Vagina (tissue), 2 donors: ENCODE data around the gene SLTM.

Experiments used
- CTCF ChIP-seq, 3 experiments: fragments of 450-650 bp in 2 of 3; fragments of 200-600 bp in 1 of 3; sonication (generic) in 1 of 3; IDR thresholded peaks; one replicate each; pipeline ENCODE4 v1.5.1; 2017 to 2019; ENCODE audit warnings: antibody characterized with exemption in 3 of 3, mild to moderate bottlenecking in 2 of 3, moderate library complexity in 2 of 3
- POLR2A ChIP-seq, 2 donors: fragments of 450-650 bp; IDR thresholded peaks; one replicate each; pipeline ENCODE4 v1.6.1; 2017; ENCODE audit warnings: antibody characterized with exemption in 2 of 2, mild to moderate bottlenecking in 2 of 2, moderate library complexity in 2 of 2

- TF ChIP-seq POLR2A (IDR thresholded peaks at IDR 0.05) (no peak), CTCF (IDR thresholded peaks at IDR 0.05) (no peak)
Measured at GRCh38 chr15:58886921-58887320, 46.6 kb downstream of the SLTM start.
